K562 (cell line): ENCODE results near the gene SLC10A1. TPM values are rescaled to one million over a fixed set of nuclear protein-coding genes. Genes with fewer than 3 reads are reported as not detected.

Experiments
- ATAC-seq: fragments of 200-7000 bp; cut with Tn5 transposase; 3 replicates; pipeline ENCODE4 v1.9.1; 2020; ENCODE audit warnings: moderate library complexity
- BruUV-seq: library from RNA; stranded (reverse); fragments of 400-500 nt; replicated peaks from 2 replicates; lab custom pipeline; 2021; lab: Mats Ljungman, UMichigan
- CTCF ChIA-PET: fragments of 300-600 bp; formaldehyde crosslinking; extraction: SDS; loops from one replicate; lab custom pipeline; 2021; ENCODE audit warnings: low intra/inter-chr PET ratio; lab: Yijun Ruan, JAX
- POLR2A ChIA-PET: fragments of 300-600, 350-650 bp; sonication (Branson Sonifier 250); formaldehyde crosslinking; extraction: SDS; loops from one replicate; lab custom pipeline; 2021; ENCODE audit warnings: antibody characterized with exemption, inconsistent platforms; lab: Yijun Ruan, JAX
- DNase-seq, 4 experiments: peaks; one replicate each; pipeline versions ENCODE4 v3.0.0 to v3.0.0-alpha.2; 2011 to 2018; ENCODE audit warnings: low spot score in 3 of 4, mixed read lengths in 3 of 4; ENCODE audit errors: extremely low read depth in 1 of 4
- FAIRE-seq: peaks from 2 replicates; lab custom pipeline; 2011; peaks lifted over from hg19 to GRCh38; lab: Jason Lieb, UNC
- H2AFZ ChIP-seq: 2 replicates; pipeline ENCODE4 v1.6.0; 2011; ENCODE audit warnings: low read depth, low read length, control low read depth, inconsistent platforms
- H3K27ac ChIP-seq: fragments of 200-600 bp; 3 replicates; pipeline ENCODE4 v1.8.0; 2011; ENCODE audit warnings: low read depth, mild to moderate bottlenecking, control low read depth, inconsistent platforms, low read length, moderate library complexity, mixed read lengths; ENCODE audit errors: extremely low read depth
- H3K27me3 ChIP-seq, 2 experiments: fragments of 300-600 bp in 1 of 2; 2 replicates in 1 of 2; 3 replicates in 1 of 2; pipeline versions ENCODE4 v1.6.0 to v1.8.0; 2011; ENCODE audit warnings: inconsistent platforms in 2 of 2, low read length in 2 of 2, mild to moderate bottlenecking in 1 of 2, mixed read lengths in 1 of 2, moderate library complexity in 1 of 2; ENCODE audit not compliant: control insufficient read depth in 2 of 2, insufficient read depth in 2 of 2
- H3K36me3 ChIP-seq: fragments of 300-600 bp; 3 replicates; pipeline ENCODE4 v1.8.0; 2011; ENCODE audit warnings: mild to moderate bottlenecking, low read length, inconsistent platforms; ENCODE audit not compliant: control insufficient read depth, insufficient read depth
- H3K4me1 ChIP-seq, 2 experiments: fragments of 200-600 bp in 1 of 2; replicated peaks in 1 of 2; 2 replicates in 1 of 2; 3 replicates in 1 of 2; pipeline versions ENCODE4 v1.5.1 to v1.8.0; 2011; ENCODE audit warnings: inconsistent platforms in 2 of 2, low read length in 2 of 2, mild to moderate bottlenecking in 1 of 2, mixed read lengths in 1 of 2, moderate library complexity in 1 of 2; ENCODE audit not compliant: control insufficient read depth in 2 of 2, insufficient read depth in 2 of 2
- H3K4me2 ChIP-seq: 2 replicates; pipeline ENCODE4 v1.6.1; 2011; ENCODE audit warnings: low read length, control low read depth, inconsistent platforms, mixed read lengths; ENCODE audit not compliant: insufficient read depth
- H3K4me3 ChIP-seq: fragments of 200-600 bp; sonication (generic), shearing (Covaris generic); 2 replicates; pipeline ENCODE4 v1.5.1; 2016; ENCODE audit warnings: control low read depth, inconsistent platforms
- H3K79me2 ChIP-seq: fragments of 200-600 bp; 3 replicates; pipeline ENCODE4 v1.8.0; 2011; ENCODE audit warnings: low read length, inconsistent platforms; ENCODE audit not compliant: control insufficient read depth, insufficient read depth
- H3K9ac ChIP-seq, 2 experiments: 2 replicates each; pipeline versions ENCODE4 v1.6.0 to v1.6.1; 2011; ENCODE audit warnings: low read depth in 2 of 2, low read length in 2 of 2, control low read depth in 1 of 2, inconsistent platforms in 1 of 2, mild to moderate bottlenecking in 1 of 2, mixed read lengths in 1 of 2; ENCODE audit not compliant: insufficient read depth in 1 of 2
- H3K9me1 ChIP-seq: one replicate; pipeline ENCODE4 v1.6.0; 2011; ENCODE audit warnings: inconsistent platforms, mild to moderate bottlenecking, low read length, moderate library complexity; ENCODE audit not compliant: control insufficient read depth, insufficient read depth
- H3K9me3 ChIP-seq: replicated peaks from 2 replicates; pipeline ENCODE4 v1.5.1; 2011; ENCODE audit warnings: low read depth, low read length, inconsistent platforms; ENCODE audit not compliant: control insufficient read depth, insufficient read depth
- H4K20me1 ChIP-seq: replicated peaks from 2 replicates; pipeline ENCODE4 v1.6.1; 2011; ENCODE audit warnings: low read length, inconsistent platforms, mixed read lengths; ENCODE audit not compliant: control insufficient read depth, insufficient read depth
- MYC ChIP-seq, 2 experiments: fragments of 250-450 bp in 1 of 2; sonication (Bioruptor Pico) in 1 of 2; IDR thresholded peaks; 2 replicates each; pipeline versions ENCODE4 v1.5.1 to v1.6.1; 2012 to 2021; ENCODE audit warnings: low read depth in 2 of 2, borderline replicate concordance in 1 of 2, improper control_type of control experiment in 1 of 2, low read length in 1 of 2, mild to moderate bottlenecking in 1 of 2, moderate library complexity in 1 of 2
- WGBS: fragments of 100-300 bp; shearing (Covaris generic); methylation state at CpG from one replicate; pipeline ENCODE4 v1.1.6; 2016; ENCODE audit warnings: low coverage, mixed read lengths; ENCODE audit not compliant: insufficient coverage; ENCODE audit errors: missing lambda C conversion rate; 5-methylcytosine and 5-hydroxymethylcytosine counted together
- in situ Hi-C: fragments of 300-500 bp; cut with MboI; formaldehyde crosslinking; loops from 4 replicates; pipeline ENCODE4 v1.15.0; 2018; ENCODE audit warnings: inconsistent platforms, mixed read lengths
- intact Hi-C: fragments of 100-400 bp; cut with micrococcal nuclease; formaldehyde crosslinking; loops from 2 replicates; pipeline ENCODE4 v1.14.2; 2022
- polyA plus RNA-seq, 8 experiments: library from polyadenylated mRNA; depleted of rRNA in 4 of 8; stranded (reverse) in 5 of 8; unstranded in 3 of 8; fragments of >200 nt; fragmentation: Nextera tagmentation in 2 of 8; fragmentation: Illumina TruSeq in 1 of 8; extraction: Ambion mirVana in 2 of 8; extraction: Trizol in 1 of 8; gene quantifications; 2 replicates each; pipeline versions ENCODE4 v1.2.1 to v1.2.3, GENCODE V29; 2011 to 2014; ENCODE audit warnings: inconsistent platforms in 1 of 8, missing spikeins in 1 of 8
- total RNA-seq, 7 experiments: library from RNA; depleted of rRNA in 6 of 7; stranded (reverse); fragments of >200 nt in 6 of 7; fragmentation: Illumina TruSeq in 2 of 7; extraction: Trizol in 2 of 7; gene quantifications; 2 replicates each; pipeline versions ENCODE4 v1.2.1 to v1.2.3, GENCODE V29; 2011 to 2021; ENCODE audit warnings: low replicate concordance in 1 of 7
- TF ChIP-seq, protein P1 (sequence below): fragments of 250-450 bp; sonication (Bioruptor Pico); IDR thresholded peaks from 2 replicates; pipeline ENCODE4 v1.8.0; 2022; ENCODE audit warnings: moderate library complexity, mild to moderate bottlenecking, inconsistent platforms
- TF ChIP-seq, protein P2 (sequence below): IDR thresholded peaks from 2 replicates; pipeline ENCODE4 v1.6.1; 2011; ENCODE audit warnings: borderline replicate concordance, low read depth, mild to moderate bottlenecking, moderate library complexity, low read length; ENCODE audit not compliant: insufficient read depth, poor library complexity, severe bottlenecking

The SLC10A1 gene
- total and polyA plus RNA-seq, 9 of the 15 experiments (the other 6 are each of a cell fraction or from before 2014, with no cell fraction given): not detected

DNA sequence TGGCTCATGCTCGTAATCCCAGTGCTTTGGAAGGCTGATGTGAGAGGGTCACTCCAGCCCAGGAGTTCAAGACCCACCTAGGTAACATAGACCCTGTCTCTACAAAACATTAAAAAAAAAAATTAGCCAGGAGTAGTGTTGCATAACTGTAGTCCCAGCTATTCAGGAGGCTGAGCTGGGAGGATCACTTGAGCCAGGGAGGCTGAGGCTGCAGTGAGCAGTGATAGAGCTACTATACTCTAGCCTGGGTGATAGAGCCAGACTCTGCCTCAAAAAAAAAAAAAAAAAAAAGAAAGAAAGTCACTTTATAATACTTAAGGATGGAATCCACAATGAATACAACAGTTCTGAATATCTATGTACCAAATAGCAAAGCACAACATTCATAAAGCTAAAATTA lies 10.2 kb upstream of the SLC10A1 start:
- no peak for DNase-seq
- intact Hi-C loops (no loop called here), in situ Hi-C loops (no loop called here)
- BruUV-seq: no TSS peak
- Histone ChIP-seq H3K9ac (no peak overlapping the region), H3K27me3 (peaks cover 2 to 13% of the 10 kb centered on the region in 2 experiments; a peak in 3 of 5 replicates), H3K9me1 (no peaks in the 10 kb centered on the region), H3K9me3 (no peaks in the 10 kb centered on the region), H3K79me2 (no peaks in the 10 kb centered on the region), H3K4me2 (no peak overlapping the region), H3K4me1 (no peaks in the 10 kb centered on the region), H3K27ac (no peak overlapping the region), H4K20me1 (no peaks in the 10 kb centered on the region), H3K4me3 (no peak overlapping the region), H3K36me3 (no peaks in the 10 kb centered on the region), H2AFZ (no peak overlapping the region)
- CTCF ChIA-PET: no interaction called here
- TF ChIP-seq, protein P1, sequence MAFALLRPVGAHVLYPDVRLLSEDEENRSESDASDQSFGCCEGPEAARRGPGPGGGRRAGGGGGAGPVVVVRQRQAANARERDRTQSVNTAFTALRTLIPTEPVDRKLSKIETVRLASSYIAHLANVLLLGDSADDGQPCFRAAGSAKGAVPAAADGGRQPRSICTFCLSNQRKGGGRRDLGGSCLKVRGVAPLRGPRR (CRISPR knock-in tag): no peak
- TF ChIP-seq, protein P2, sequence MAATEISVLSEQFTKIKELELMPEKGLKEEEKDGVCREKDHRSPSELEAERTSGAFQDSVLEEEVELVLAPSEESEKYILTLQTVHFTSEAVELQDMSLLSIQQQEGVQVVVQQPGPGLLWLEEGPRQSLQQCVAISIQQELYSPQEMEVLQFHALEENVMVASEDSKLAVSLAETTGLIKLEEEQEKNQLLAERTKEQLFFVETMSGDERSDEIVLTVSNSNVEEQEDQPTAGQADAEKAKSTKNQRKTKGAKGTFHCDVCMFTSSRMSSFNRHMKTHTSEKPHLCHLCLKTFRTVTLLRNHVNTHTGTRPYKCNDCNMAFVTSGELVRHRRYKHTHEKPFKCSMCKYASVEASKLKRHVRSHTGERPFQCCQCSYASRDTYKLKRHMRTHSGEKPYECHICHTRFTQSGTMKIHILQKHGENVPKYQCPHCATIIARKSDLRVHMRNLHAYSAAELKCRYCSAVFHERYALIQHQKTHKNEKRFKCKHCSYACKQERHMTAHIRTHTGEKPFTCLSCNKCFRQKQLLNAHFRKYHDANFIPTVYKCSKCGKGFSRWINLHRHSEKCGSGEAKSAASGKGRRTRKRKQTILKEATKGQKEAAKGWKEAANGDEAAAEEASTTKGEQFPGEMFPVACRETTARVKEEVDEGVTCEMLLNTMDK: no peak
- TF ChIP-seq MYC (IDR thresholded peaks at IDR 0.05; ENCODE audit: low read depth, low read length) (no peak), MYC (CRISPR knock-in tag; IDR thresholded peaks at IDR 0.05; ENCODE audit: borderline replicate concordance, low read depth) (no peak)
- FAIRE-seq: no peak
- no peak for ATAC-seq
- 0% methylated on average over 1 of the region's 1 CpG for WGBS
- POLR2A ChIA-PET: no interaction called here
